PC-9 (cell line): Measurements from ENCODE around the gene TBL1Y.

Experiments
- CTCF ChIP-seq: fragments of 200-600 bp; sonication (generic); conservative IDR thresholded peaks from 2 replicates; pipeline ENCODE4 v1.6.1; 2017; ENCODE audit warnings: mixed run types, antibody characterized with exemption, mild to moderate bottlenecking, moderate library complexity
- EZH2 ChIP-seq: fragments of 200-600 bp; sonication (generic); IDR thresholded peaks from 2 replicates; pipeline ENCODE4 v1.8.0; 2017; ENCODE audit warnings: antibody characterized with exemption, low read depth

- TF ChIP-seq CTCF (no peak), EZH2 (no peak)
Measured at GRCh38 chrY:6968191-6968590, 57.7 kb downstream of the TBL1Y start.
